Neuronal stem cell (in vitro differentiated cells): ENCODE measurements around the gene ERP27. TPM values are rescaled to one million over a fixed set of nuclear protein-coding genes. Genes with fewer than 3 reads are reported as not detected.

Experiments
- DNase-seq: peaks from one replicate; pipeline ENCODE4 v3.0.0-alpha.2; 2013; ENCODE audit warnings: low spot score
- H2AFZ ChIP-seq: one replicate; pipeline ENCODE4 v1.6.1; 2013; ENCODE audit warnings: mild to moderate bottlenecking, low read length, inconsistent platforms
- H2AK5ac ChIP-seq: 2 replicates; pipeline ENCODE4 v1.6.1; 2013; ENCODE audit warnings: low read depth, mild to moderate bottlenecking, inconsistent platforms, low read length, moderate library complexity, mixed read lengths
- H2BK120ac ChIP-seq: 2 replicates; pipeline ENCODE4 v1.6.1; 2013; ENCODE audit warnings: low read depth, mild to moderate bottlenecking, inconsistent platforms, low read length, moderate library complexity, mixed read lengths
- H2BK12ac ChIP-seq: one replicate; pipeline ENCODE4 v1.6.1; 2013; ENCODE audit warnings: low read length, inconsistent platforms
- H2BK15ac ChIP-seq: 2 replicates; pipeline ENCODE4 v1.6.1; 2013; ENCODE audit warnings: mild to moderate bottlenecking, low read length, inconsistent platforms, mixed read lengths
- H2BK5ac ChIP-seq: one replicate; pipeline ENCODE4 v1.6.1; 2013; ENCODE audit warnings: inconsistent platforms, mild to moderate bottlenecking, low read length, moderate library complexity
- H3K14ac ChIP-seq: one replicate; pipeline ENCODE4 v1.6.1; 2013; ENCODE audit warnings: low read length, inconsistent platforms
- H3K18ac ChIP-seq: 2 replicates; pipeline ENCODE4 v1.6.1; 2013; ENCODE audit warnings: low read length, inconsistent platforms
- H3K23ac ChIP-seq: 2 replicates; pipeline ENCODE4 v1.6.1; 2013; ENCODE audit warnings: low read depth, mild to moderate bottlenecking, mixed read lengths, low read length, inconsistent platforms; ENCODE audit not compliant: poor library complexity
- H3K27ac ChIP-seq: replicated peaks from 3 replicates; pipeline ENCODE4 v1.5.1; 2013; ENCODE audit warnings: low read length, inconsistent platforms
- H3K27me3 ChIP-seq, 3 experiments: 2 replicates each; pipeline ENCODE4 v1.6.1; 2013; ENCODE audit warnings: low read length in 3 of 3, mild to moderate bottlenecking in 2 of 3, inconsistent platforms in 1 of 3, low read depth in 1 of 3, mixed read lengths in 1 of 3, moderate library complexity in 1 of 3; ENCODE audit not compliant: control insufficient read depth in 3 of 3, insufficient read depth in 3 of 3
- H3K36me3 ChIP-seq, 2 donors: replicated peaks in 1 of 2; 2 replicates each; pipeline ENCODE4 v1.6.1; 2013; ENCODE audit warnings: low read length in 2 of 2; ENCODE audit not compliant: control insufficient read depth in 2 of 2, insufficient read depth in 2 of 2
- H3K4ac ChIP-seq: 2 replicates; pipeline ENCODE4 v1.6.1; 2013; ENCODE audit warnings: inconsistent platforms, mild to moderate bottlenecking, low read length, moderate library complexity
- H3K4me1 ChIP-seq, 2 donors: 1 replicate in 1 of 2; 2 replicates in 1 of 2; pipeline ENCODE4 v1.6.1; 2013; ENCODE audit warnings: low read length in 2 of 2, low read depth in 1 of 2; ENCODE audit not compliant: control insufficient read depth in 2 of 2, insufficient read depth in 1 of 2
- H3K4me2 ChIP-seq: one replicate; pipeline ENCODE4 v1.6.1; 2013; ENCODE audit warnings: mild to moderate bottlenecking, low read length, inconsistent platforms; ENCODE audit not compliant: insufficient read depth, poor library complexity, severe bottlenecking
- H3K4me3 ChIP-seq, 2 donors: 2 replicates each; pipeline ENCODE4 v1.5.1; 2013; ENCODE audit warnings: low read length in 2 of 2, mild to moderate bottlenecking in 2 of 2, inconsistent platforms in 1 of 2, moderate library complexity in 1 of 2
- H3K79me1 ChIP-seq: one replicate; pipeline ENCODE4 v1.6.1; 2013; ENCODE audit warnings: low read depth, mild to moderate bottlenecking, inconsistent platforms, low read length, moderate library complexity
- H3K9ac ChIP-seq: one replicate; pipeline ENCODE4 v1.6.1; 2013; ENCODE audit warnings: mild to moderate bottlenecking, low read depth, low read length, inconsistent platforms; ENCODE audit not compliant: poor library complexity
- H3K9me3 ChIP-seq, 2 donors: replicated peaks in 1 of 2; 2 replicates each; pipeline versions ENCODE3 to v1.6.1; 2013; ENCODE audit warnings: low read length in 2 of 2, mild to moderate bottlenecking in 2 of 2, inconsistent platforms in 1 of 2, low read depth in 1 of 2, mixed read lengths in 1 of 2, moderate library complexity in 1 of 2; ENCODE audit not compliant: control insufficient read depth in 2 of 2, insufficient read depth in 1 of 2
- H4K8ac ChIP-seq: one replicate; pipeline ENCODE4 v1.6.1; 2013; ENCODE audit warnings: low read depth, mild to moderate bottlenecking, inconsistent platforms, low read length, moderate library complexity
- H4K91ac ChIP-seq: one replicate; pipeline ENCODE4 v1.6.1; 2013; ENCODE audit warnings: low read length, low read depth, mild to moderate bottlenecking, inconsistent platforms; ENCODE audit not compliant: poor library complexity
- WGBS, 2 donors: extraction: QIAGEN DNeasy Blood & Tissue Kit; methylation state at CpG; one replicate each; pipeline ENCODE4 v1.1.7; 2013; ENCODE audit warnings: missing lambda C conversion rate in 2 of 2, mixed read lengths in 1 of 2; ENCODE audit not compliant: insufficient read length in 2 of 2, insufficient replicate concordance in 1 of 2; ENCODE audit errors: extremely low coverage in 2 of 2; 5-methylcytosine and 5-hydroxymethylcytosine counted together
- polyA plus RNA-seq, 2 experiments: library from polyadenylated mRNA; stranded (reverse); fragments of 200-250 nt; gene quantifications; one replicate each; pipeline ENCODE4 v1.2.3, GENCODE V29; 2013

The ERP27 gene
- polyA plus RNA-seq (2013, experiment 1 of 2), result 0.01 TPM
- polyA plus RNA-seq (2013, experiment 2 of 2), result not detected

DNA sequence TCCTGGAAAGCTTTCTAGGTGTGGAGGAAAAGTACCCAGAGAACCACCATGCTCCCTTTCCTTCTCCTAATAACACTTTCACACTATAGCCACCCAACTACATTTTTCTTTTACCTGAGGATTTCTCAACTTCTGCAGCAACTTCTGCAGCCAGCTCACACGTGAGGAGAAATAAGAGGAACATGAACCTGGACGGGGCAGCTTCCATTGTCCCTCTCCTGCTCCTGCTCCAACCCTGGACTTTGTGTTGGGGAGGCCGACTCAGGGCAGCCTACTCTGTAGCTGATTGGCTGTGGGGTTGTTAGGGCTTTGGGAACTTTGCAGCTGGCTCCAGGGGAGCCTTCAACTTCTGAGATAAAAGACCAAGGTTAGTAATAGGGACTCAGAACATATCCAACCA lies at the start of gene ERP27:
Gene ERP27, minus strand, starts transcription at position 237 of the 400 bp plus-strand sequence. Its CDS starts 29 bp downstream, at position 208.
- Histone ChIP-seq H3K27ac (no peak within 1 kb of the TSS), H3K9ac (no peak within 1 kb of the TSS)
- no CpG with 5 or more reads among the region's 3 CpGs for WGBS, 2 donors

GRCh38 chr12:14988035-14988434 lies 49.7 kb upstream of the ERP27 start:
- no CpG with 5 or more reads among the region's 3 CpGs for WGBS, 2 donors
- H3K27ac ChIP-seq, result no peak overlapping the region
- H2BK12ac ChIP-seq, result no peak overlapping the region
- H4K91ac ChIP-seq, result no peak overlapping the region
- H3K27me3 ChIP-seq, result peaks cover 0 to 4% (median 0%) of the 10 kb centered on the region in 3 experiments
- no peak overlapping the region for H3K4ac ChIP-seq
- H2BK120ac ChIP-seq, result no peak overlapping the region
- no peaks in the 10 kb centered on the region for H3K36me3 ChIP-seq
- no peak overlapping the region for H2AFZ ChIP-seq
- H3K4me3 ChIP-seq, result no peak overlapping the region
- H3K14ac ChIP-seq, result no peak overlapping the region
- no peak overlapping the region for H3K18ac ChIP-seq
- H3K9ac ChIP-seq, result no peak overlapping the region
- H3K4me2 ChIP-seq, result no peak overlapping the region
- H2AK5ac ChIP-seq, result no peak overlapping the region
- H3K9me3 ChIP-seq, result peaks cover 0 to 2% of the 10 kb centered on the region in 2 donors
- H3K23ac ChIP-seq, result no peak overlapping the region
- H2BK5ac ChIP-seq, result no peak overlapping the region
- no peak for DNase-seq
- no peak overlapping the region for H4K8ac ChIP-seq
- no peaks in the 10 kb centered on the region for H3K4me1 ChIP-seq
- H2BK15ac ChIP-seq, result no peak overlapping the region
- no peaks in the 10 kb centered on the region for H3K79me1 ChIP-seq

More for the DNA sequence above, at the start of gene ERP27:
- no peaks in the 10 kb centered on the region for H3K79me1 ChIP-seq
- no peak within 1 kb of the TSS for H2AK5ac ChIP-seq
- no peak within 1 kb of the TSS for H3K18ac ChIP-seq
- H3K14ac ChIP-seq, result no peak within 1 kb of the TSS
- no peak within 1 kb of the TSS for H3K23ac ChIP-seq
- peaks cover 0 to 2% of the 10 kb centered on the region in 2 donors for H3K4me1 ChIP-seq
- no peak within 1 kb of the TSS for H3K4me3 ChIP-seq
- no peak within 1 kb of the TSS for H3K4ac ChIP-seq
- H2BK15ac ChIP-seq, result no peak within 1 kb of the TSS
- H2BK12ac ChIP-seq, result no peak within 1 kb of the TSS
- H3K36me3 ChIP-seq, result no peaks in the 10 kb centered on the region
- no peak within 1 kb of the TSS for H4K91ac ChIP-seq
- H3K4me2 ChIP-seq, result no peak within 1 kb of the TSS
- no peaks in the 10 kb centered on the region for H3K27me3 ChIP-seq
- no peak within 1 kb of the TSS for H4K8ac ChIP-seq
- DNase-seq, result no peak
- no peak within 1 kb of the TSS for H2BK5ac ChIP-seq
- H2AFZ ChIP-seq, result no peak within 1 kb of the TSS
- H2BK120ac ChIP-seq, result no peak within 1 kb of the TSS
- H3K9me3 ChIP-seq, result peaks cover 0 to 2% of the 10 kb centered on the region in 2 donors

DNA sequence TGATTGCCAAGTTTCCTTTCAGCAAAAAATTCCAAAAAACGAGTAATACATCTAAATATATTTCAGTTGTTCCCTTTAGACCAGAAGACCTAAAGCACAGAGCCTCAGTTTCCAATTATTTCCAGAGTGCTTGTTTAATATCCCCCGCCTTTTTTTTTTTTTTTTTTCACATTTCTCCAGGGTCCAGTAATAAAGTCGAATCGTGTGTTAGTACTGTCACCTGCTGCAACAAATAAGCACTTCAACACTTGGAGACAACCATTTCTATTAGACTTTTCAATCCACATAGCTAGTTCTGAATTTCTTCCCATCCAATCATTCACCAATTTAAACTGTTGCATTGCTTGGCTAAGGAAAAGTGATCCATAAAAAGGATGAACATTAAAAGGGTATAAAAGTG lies 48.1 kb upstream of the ERP27 start:
- Histone ChIP-seq H3K14ac (no peak overlapping the region), H2BK5ac (no peak overlapping the region), H2AK5ac (no peak overlapping the region), H3K4ac (no peak overlapping the region), H3K27me3 (peaks cover 0 to 4% (median 0%) of the 10 kb centered on the region in 3 experiments), H3K4me2 (no peak overlapping the region), H3K23ac (no peak overlapping the region), H3K79me1 (no peaks in the 10 kb centered on the region), H2BK12ac (no peak overlapping the region), H3K9me3 (peaks cover 0 to 2% of the 10 kb centered on the region in 2 donors), H3K27ac (no peak overlapping the region), H2BK120ac (no peak overlapping the region), H4K8ac (no peak overlapping the region), H4K91ac (no peak overlapping the region), H2BK15ac (no peak overlapping the region), H3K4me1 (no peaks in the 10 kb centered on the region), H3K4me3 (no peak overlapping the region), H3K18ac (no peak overlapping the region), H2AFZ (no peak overlapping the region), H3K9ac (no peak overlapping the region), H3K36me3 (no peaks in the 10 kb centered on the region)
- WGBS, 2 donors, result no CpG with 5 or more reads among the region's 4 CpGs
- DNase-seq, result no peak

DNA sequence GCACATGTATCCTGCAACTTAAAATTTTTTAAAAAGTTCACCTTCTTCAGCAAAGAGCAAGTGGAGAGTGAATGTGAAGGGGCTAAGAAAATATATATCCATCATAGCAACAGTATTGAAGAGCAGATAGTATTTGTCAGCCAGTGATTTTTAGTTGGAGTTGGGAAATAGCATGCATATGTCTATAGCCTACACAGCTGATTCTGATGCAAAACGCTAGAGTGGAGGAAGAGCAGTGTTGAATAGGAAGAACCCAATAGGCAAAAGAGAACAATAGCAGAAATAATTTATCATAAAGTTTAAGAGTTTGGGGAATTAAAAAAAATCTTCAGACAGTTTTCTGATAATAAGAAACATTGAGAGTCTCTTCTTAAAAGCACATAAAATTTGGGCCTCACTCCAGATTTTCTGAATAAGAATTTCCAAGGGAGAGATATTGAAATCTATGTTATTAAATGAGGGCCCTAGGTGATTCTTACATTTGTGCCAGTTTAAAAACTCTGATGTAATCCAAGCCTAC lies 46.5 kb upstream of the ERP27 start:
- no peak overlapping the region for H3K18ac ChIP-seq
- H4K8ac ChIP-seq, result no peak overlapping the region
- no peak overlapping the region for H2BK15ac ChIP-seq
- H3K23ac ChIP-seq, result no peak overlapping the region
- H3K4me1 ChIP-seq, result no peaks in the 10 kb centered on the region
- H2AFZ ChIP-seq, result no peak overlapping the region
- no peak overlapping the region for H3K4me2 ChIP-seq
- no CpG with 5 or more reads among the region's 1 CpG for WGBS, 2 donors
- H3K4ac ChIP-seq, result no peak overlapping the region
- no peak overlapping the region for H2BK120ac ChIP-seq
- no peak overlapping the region for H4K91ac ChIP-seq
- H3K4me3 ChIP-seq, result no peak overlapping the region
- no peak overlapping the region for H3K27ac ChIP-seq
- no peak for DNase-seq
- no peak overlapping the region for H2BK12ac ChIP-seq
- no peaks in the 10 kb centered on the region for H3K79me1 ChIP-seq
- no peak overlapping the region for H2AK5ac ChIP-seq
- no peak overlapping the region for H3K14ac ChIP-seq
- H3K9ac ChIP-seq, result no peak overlapping the region
- H3K36me3 ChIP-seq, result no peaks in the 10 kb centered on the region
- peaks cover 0 to 2% of the 10 kb centered on the region in 2 donors for H3K9me3 ChIP-seq
- no peak overlapping the region for H2BK5ac ChIP-seq
- H3K27me3 ChIP-seq, result peaks cover 0 to 7% (median 0%) of the 10 kb centered on the region in 3 experiments
